GM21381 (cell line): Measurements from ENCODE around the gene WDHD1.
"Not testable (repeated sequence)": the region's sequence is repeated elsewhere in the genome, so short reads cannot be mapped to it uniquely, and the experiment has no call there.

Source experiments
- ATAC-seq: cut with Tn5 transposase; IDR thresholded peaks from one replicate; pipeline ENCODE4 v1.9.1; 2021; ENCODE audit warnings: mild to moderate bottlenecking, moderate library complexity; ENCODE audit not compliant: unreplicated experiment

The WDHD1 gene

DNA sequence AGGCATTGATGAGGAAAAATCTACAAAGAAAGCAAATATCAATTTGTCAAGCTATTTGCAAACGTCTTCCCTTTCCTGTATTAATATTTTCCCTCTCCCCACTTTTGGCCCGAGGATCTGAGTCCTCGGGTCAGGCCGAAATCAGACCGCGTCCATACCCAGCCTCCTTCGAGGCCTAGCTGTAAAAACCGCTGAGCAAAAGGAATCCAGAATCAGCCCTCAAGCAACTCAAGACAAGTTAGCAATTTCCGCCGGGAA is 24.2 kb upstream of the WDHD1 start:
- peak; percentile 31 for ATAC-seq

DNA sequence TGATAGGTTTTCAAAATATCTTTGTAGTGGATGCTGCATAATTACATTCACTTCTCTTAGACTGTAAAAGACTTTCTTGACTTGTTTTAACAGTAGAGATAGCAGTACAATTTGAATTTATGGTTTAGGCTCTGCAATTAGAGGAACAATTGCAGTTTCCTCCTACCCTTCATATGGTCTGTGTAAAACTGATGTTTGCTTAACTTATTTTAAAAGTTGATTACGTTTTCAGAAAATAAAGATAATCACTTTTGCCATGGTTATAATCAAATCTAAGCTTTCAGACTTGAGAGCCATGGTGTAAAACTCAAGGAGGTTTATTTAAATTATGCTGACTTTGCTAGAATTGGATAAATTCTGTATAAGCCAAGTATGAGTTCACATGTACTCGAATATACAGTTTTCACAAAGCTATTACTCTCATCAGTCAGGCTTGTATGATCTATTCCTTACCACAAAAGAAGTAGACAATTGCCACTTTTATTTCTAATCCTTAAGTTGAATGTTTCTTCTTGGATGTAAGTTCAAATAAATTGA is 22.1 kb upstream of the WDHD1 start:
- no peak for ATAC-seq

DNA sequence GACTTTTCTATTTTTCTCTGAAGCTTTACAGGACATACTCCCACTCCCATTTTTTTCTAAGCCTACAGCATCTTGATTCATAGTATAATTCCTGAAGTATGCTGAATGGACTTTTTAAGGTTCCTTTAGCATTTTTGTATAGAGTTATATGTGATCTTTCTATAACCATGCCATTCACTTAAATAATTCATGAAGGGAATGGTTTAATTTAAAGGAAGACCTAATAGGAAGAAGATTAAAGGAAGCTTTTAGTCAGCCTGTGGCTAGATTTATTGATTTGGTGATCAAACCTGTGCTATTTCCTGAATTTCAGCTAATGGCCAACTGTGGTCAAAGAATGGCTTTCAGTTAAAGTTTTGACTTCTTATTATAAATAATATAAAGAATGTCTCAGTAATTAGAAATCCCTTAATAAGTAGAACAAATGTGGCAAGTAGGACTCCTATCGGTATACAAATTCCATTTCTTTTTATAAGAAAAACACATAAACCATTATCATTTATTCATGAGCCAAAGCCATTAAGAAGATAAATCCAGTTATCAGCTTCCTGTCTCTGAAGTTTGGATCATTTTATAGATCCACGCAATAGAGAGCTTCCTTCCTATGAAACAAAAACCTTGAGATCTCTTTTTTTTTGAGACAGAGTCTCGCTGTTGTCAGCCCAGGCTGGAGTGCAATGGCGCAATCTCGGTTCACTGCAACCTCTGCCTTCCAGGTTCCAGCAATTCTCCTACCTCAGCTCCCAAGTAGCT is 20.6 kb upstream of the WDHD1 start:
- no peak for ATAC-seq

DNA sequence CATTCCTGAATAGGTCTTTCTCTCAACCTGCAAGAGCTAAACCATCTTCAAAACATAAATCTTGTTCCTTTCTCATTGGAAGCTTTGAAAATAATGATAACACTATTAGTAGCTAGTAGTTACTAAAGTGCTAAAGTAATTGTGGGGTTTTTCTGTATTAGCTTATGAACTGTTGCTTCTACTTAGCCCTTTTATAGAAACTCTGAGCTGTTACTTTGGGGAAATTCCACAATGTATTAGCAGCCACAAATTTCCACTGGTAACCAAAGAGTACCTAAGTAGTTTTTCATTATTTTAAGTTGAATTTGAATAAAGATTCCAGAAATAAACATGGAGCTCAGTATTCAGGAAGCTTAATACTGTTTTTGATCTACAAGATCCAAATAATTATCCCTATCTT is 18.2 kb upstream of the WDHD1 start:
- no peak for ATAC-seq

DNA sequence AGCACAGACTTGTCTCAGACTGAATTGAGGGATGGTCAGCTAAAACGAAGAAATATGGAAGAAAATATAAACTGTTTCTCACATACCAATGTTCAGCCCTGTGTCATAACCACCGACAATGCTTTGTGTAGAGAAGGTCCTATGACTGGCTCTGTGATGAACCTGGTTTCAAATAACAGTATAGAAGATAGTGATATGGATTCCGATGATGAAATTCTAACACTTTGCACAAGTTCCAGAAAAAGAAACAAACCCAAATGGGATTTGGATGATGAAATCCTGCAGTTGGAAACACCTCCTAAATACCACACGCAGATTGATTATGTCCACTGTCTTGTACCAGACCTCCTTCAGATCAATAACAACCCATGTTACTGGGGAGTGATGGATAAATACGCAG is 16.6 kb upstream of the WDHD1 start:
- ATAC-seq, result no peak

DNA sequence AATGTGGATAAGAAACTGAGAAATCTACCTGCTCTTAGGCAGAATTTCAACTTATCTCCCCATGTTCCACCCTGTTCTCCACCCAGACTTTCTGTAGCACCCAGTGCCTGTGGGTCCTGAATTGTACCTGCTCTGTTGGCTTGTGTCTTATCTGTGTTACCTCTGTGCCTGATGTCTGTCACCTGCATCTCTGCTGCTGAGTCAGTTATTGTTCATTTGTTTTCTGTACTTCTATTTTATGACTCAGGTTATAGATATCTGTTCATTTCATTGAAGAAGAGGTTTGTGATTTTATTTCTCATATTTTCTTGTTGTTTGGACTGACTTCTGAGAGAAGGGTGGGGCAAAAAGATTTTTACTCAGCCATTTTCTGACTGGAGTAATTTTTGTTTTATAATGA is 11.8 kb upstream of the WDHD1 start:
- ATAC-seq, result no peak

DNA sequence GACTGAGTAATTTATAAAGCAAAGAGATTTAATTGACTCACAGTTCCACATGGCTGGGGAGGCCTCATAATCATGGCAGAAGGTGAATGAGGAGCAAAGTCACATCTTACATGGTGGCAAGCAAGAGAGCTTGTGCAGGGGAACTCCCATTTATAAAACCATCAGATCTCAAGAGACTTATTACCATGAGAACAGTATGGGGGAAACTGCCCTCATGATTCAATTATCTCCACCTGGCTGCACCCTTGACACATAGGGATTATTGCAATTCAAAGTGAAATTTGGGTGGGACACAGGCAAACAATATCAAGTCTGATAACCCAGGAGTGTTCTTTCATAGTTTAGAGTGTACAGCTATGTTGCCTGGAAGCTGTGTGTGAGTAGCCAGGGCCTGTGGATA is 11.1 kb upstream of the WDHD1 start:
- not testable (repeated sequence) for ATAC-seq

DNA sequence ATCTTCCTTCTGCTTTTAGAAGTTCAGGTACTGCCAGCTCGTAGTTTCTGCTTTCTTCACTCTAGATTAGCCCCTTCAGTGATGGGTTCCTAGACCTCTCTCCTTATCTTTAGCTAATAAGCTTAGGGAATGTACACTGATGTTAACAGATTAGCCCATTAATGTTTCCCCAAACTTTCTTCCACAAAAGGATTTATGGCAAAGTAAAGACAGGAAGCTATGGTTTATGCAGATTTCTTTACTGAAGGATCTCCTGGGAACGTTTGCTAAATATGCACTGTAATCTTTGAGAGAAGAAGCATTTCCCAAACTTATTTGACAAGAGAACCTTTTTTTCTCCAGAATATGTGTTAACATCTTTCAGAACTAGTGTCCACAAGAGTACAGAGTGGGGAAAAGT is 4.3 kb upstream of the WDHD1 start:
- no peak for ATAC-seq

DNA sequence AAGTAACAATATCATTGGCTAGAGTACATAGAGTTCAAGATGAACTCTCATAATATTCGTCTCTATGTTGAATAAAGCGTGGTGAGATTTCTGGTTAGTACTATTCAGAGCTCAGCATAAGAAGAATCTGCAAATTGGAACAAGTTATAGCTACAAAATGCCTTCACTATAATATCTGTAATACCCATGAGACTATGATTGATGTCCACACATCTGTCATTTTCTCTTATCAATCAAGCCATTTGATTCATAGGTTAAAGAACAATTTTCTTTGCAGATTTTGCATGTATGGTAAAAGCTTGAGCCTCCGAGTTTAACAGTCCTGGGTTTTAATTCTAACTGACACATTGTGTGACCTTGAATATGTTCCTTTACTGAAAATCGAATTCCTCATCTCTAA is 1.6 kb upstream of the WDHD1 start:
- ATAC-seq, result no peak

DNA sequence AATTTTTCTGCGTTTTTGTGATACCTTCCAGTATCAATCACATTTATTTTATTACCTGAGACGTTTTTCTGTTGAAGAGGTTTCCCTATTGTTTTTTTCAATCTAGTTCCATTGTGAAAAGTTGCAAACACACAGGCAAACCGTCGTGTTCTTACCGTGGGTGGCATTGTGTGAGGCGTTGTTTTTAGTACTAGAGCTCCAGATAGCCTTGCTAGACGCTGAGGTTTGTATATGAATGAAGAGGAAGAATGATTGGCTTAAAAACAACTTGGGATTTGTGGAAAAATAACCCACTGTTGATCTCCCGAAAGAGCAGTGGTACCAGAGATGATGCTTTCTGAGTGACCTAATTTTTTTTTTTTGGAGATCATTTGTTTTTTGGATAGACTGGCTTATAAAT is 1.2 kb upstream of the WDHD1 start:
- no peak for ATAC-seq

DNA sequence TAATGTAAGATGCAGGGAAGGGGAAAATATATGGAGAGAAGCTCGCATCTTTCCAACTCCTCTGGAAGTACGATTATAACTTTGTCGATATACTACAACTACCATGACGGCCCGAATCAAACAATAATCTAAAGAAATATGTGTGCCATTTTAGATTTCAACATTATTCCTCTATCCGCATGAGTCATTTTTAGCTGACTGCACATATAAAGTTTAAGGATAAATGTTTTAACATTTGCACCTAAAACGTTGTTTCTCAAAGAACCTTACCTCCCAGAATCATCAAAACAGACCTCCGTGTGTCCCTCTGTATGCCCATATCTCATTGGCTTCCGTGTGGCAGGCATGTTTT is 482 bp downstream of the WDHD1 start:
- ATAC-seq, result no peak

DNA sequence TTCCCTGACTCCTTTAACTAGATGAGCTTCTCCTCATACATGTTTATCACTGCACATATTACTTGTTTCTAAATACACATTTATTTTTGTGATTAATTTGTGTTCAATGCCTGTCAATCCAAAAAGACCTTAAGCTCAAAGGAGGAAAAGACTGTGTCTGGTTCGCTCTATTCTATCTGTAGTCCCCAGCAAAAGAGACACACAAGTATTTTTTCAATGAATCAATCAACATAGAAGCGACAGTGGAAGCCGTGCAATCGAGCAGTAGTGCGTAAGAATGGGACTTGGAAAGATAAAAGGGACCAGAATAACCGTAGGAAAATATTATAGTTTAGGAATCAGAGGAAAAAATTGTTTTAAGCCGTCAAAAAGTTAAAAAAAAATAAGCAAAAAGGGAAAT is 951 bp downstream of the WDHD1 start:
- ATAC-seq, result no peak

DNA sequence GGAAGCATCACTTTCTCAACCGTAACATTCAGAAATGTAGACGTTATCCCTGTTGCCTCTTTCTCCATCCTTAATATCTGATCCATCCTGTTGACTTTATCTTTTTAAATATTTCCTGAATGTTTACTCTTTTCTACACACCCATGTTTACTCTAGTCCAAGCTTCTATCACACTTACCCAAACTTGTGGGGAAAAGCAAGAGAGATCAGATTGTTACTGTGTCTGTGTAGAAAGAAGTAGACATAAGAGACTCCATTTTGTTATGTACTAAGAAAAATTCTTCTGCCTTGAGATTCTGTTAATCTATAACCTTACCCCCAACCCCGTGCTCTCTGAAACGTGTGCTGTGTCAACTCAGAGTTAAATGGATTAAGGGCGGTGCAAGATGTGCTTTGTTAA is 2.5 kb downstream of the WDHD1 start:
- ATAC-seq, result not testable (repeated sequence)

DNA sequence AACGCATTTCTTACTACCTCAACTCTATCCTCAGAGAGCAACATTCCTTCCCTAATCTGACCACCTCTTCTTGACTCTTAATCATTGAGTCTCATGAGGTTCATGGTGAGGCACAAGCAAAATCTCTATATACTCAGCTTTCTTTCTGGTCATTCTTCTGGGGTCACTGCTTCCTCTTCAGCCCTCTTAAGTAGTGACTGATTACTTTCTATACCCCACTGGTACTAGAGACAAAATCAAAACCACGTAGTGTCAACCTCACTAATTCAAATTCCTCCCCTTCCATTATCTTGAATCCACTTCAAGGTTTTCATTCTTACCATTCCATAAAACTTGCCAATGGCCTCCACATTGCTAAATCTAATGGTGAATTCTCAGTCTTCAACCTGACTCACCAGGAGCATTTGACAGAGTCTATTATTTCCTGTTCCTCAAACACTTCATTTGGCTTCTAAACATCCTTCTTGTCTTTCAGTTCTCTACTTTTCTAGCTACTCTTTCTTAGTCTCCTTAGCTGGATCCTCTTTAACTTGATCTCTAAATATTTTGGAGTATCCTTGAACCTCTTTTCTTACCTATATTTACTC is 6.8 kb downstream of the WDHD1 start:
- no peak for ATAC-seq

DNA sequence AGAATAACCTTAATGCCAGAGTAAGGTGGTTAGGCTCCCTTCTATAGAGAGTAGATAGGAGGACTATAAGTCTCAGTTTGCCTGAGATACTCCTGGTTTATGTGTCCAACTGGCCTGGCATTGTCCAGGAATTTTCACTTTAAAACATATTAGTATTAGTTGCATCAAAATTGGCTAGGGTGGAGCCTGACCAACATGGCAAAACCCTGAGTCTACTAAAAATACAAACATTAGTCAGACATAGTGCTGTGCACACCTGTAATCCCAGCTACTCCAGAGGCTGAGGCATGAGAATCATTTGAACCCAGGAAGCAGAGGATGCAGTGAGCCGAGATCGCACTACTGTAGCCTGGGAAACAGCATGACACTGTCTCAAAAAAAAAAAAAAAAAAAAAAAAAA is 11.9 kb downstream of the WDHD1 start:
- no peak for ATAC-seq

DNA sequence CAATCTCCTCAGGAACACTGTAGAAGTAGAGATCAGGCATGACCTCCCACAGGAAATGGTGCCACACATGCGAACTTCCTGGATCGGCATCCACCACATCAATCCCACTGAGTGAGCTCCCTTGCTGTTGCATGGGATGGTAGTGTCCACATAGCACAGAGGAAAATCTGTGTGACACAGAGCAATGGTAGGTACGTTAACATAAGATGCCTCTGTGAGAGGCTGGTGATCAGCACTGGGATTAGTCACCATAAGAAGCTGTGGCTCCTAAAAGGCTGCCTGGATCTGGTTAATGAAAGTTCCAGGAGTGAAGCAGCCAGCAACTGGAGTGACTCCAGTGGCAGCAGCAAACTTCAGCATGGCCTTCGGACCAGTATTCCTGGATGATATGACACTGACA is 21.8 kb downstream of the WDHD1 start:
- no peak for ATAC-seq

DNA sequence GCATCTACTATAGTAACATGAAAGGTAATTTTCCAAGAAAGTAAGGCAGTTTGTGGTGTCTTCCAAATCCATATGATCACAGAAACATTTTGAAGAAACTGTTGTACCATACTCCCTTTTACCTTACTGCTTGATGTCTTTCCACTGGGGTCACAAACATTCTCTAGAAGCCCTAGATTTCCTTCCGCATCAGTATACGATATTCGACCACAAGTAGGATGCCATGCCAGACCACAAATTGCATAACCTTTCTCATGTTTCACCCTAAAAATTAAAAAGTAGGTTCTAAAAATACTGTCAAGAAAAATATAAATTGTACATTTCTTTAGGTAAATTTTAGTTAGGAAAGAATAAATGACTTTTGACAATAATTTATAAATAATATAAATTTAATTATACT is 26.5 kb downstream of the WDHD1 start:
- no peak for ATAC-seq

DNA sequence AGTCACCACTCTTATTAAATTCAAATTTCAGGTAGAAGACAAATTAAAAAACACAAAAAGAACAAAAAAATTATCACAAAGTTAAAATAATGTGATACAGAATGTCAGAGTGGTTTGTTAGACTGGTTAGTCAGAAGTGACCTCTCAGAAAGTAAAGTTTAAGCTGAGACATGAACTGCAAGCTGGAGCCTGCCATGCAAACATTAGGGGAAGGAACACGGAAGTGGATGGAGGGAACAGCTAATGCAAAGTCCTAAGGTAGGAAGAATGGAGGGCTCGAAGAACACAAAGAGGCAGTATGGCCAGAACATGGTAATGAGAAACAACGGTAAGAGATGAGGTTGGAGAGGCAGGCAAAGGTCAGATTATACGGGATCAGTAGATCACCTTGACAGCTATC is 41.7 kb downstream of the WDHD1 start:
- ATAC-seq, result no peak

DNA sequence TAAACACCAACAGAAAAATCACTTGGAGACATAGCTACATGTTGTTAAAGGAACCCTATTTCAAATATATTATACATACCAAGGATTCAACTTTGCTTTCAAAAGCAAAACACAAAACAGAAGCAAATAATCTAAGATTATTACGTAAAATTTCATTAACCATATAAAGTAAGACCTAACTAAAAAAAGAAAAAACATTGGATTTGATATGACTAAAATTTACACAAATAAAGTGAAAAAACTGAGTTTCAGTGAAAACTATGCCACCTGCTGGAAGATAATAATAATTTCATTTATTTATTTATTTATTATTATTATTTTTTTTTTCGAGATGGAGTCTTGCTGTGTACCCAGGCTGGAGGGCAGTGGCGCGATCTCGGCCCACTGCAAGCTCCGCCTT is 45.2 kb downstream of the WDHD1 start:
- ATAC-seq, result no peak

DNA sequence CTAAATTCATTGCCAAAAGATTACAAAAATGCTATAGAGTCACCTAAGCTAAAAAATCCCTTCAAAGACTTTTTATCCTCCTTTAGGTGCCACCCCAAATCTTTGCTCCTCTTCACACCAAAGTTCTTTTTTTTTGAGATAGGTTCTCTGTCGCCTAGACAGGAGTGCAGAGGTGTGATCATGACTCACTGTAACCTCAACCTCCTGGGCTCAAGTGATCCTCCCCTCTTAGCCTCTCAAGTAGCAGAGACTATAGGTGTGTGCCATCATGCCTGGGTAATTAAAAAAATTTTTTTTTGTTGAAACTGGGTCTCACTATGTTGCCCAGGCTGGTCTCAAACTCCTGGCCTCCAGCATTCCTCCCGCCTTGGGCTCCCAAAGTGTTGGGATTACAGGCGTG is 47.9 kb downstream of the WDHD1 start:
- ATAC-seq, result no peak

DNA sequence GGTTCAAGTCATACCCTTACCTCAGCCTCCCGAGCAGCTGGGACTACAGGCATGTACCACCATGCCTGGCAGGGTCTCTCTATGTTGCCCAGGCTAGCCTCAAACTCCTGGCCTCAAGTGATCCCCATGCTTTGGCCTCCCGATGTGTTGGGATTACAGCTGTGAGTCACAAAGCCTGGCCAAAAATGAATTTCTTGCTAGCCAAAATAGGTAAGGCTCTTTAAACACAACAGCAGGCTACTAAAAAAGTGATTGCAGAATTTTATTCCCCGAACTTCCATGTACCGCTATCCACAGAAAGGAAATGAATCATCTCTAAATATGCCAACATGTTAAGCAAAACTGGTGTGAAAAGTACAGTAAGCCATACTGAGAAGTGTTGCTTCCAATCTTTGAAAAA is 50.6 kb downstream of the WDHD1 start:
- no peak for ATAC-seq

DNA sequence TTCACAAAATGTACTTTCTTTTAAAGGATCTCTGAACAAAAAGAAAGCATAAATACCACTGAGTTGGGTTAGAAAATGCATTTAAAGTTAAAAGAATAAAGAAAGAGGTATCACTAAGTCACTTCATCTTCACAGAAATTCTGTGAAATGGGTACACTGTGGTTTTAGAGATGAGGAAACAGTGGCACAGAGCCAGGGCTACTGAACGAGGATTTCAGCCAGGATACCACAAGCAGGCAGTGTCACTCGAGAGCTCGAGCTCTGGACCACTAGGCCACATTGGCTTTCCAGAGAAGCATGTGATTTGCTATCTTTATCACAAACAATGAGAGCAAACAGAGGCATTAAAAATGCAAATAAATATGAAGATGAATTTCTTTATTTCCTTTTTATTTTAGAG is 51.0 kb downstream of the WDHD1 start:
- no peak for ATAC-seq

DNA sequence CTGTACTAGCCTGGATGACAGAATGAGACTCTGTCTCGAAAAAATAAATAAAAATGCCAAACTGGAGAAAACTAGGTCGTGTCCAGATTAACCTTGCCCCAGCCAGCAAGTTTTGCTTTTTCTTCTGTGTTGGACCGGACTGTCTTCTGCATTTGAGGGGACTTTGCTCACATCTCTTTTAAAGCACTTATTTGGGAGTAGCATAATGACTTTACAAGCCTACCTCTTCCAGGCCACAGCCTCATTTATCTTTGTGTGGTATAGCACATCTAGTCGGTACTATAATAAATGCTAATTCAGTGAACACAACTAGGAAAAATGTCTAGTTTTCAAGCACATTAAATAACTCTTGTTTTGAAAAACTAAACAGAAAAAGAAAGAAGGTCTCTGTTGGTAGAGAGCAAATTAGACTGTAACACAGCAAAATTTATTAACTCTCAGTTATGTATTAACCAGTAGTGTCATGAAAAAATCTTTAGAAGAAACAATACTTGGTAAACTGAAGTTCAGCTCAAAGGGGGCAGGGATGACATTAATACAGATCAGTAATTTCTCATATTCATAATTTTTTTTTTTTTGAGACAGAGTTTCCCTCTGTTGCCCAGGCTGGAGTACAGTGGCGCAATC is 52.0 kb downstream of the WDHD1 start:
- no peak for ATAC-seq
